DOHH2 (cell line): Measurements from ENCODE around the gene ZBTB8A.

Experiments
- EZH2phosphoT487 ChIP-seq: fragments of 200-600 bp; sonication (generic); IDR thresholded peaks from 2 replicates; pipeline ENCODE4 v1.6.1; 2017; ENCODE audit warnings: borderline replicate concordance, mild to moderate bottlenecking, antibody characterized with exemption, low read length, moderate library complexity, mixed read lengths
- TF ChIP-seq, protein P1 (sequence below): fragments of 200-600 bp; sonication (generic); IDR thresholded peaks from one replicate; pipeline ENCODE4 v1.5.1; 2014; ENCODE audit warnings: antibody characterized with exemption, mild to moderate bottlenecking, low read depth, low read length; ENCODE audit not compliant: poor library complexity, severe bottlenecking

DNA sequence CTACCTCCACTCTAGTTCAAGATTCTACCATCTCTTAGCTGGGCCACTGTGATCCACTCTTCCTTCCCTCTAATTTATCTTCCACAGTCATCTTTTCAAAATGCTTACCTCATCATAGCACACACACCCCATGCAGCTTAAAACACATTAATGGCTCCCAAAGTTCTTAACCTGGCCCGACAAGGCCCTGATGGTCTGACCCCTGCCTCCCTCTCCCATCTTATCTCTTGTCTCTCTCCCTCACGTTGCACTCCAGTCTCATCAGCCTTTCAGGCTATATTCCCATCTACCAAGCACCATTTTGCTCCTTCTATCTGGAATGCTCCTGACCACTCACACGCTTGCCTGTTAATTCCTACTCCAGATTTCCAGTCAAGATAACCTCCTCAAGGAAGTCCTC is 2.5 kb upstream of the ZBTB8A start:
- TF ChIP-seq EZH2phosphoT487, result no peak
- TF ChIP-seq, protein P1, sequence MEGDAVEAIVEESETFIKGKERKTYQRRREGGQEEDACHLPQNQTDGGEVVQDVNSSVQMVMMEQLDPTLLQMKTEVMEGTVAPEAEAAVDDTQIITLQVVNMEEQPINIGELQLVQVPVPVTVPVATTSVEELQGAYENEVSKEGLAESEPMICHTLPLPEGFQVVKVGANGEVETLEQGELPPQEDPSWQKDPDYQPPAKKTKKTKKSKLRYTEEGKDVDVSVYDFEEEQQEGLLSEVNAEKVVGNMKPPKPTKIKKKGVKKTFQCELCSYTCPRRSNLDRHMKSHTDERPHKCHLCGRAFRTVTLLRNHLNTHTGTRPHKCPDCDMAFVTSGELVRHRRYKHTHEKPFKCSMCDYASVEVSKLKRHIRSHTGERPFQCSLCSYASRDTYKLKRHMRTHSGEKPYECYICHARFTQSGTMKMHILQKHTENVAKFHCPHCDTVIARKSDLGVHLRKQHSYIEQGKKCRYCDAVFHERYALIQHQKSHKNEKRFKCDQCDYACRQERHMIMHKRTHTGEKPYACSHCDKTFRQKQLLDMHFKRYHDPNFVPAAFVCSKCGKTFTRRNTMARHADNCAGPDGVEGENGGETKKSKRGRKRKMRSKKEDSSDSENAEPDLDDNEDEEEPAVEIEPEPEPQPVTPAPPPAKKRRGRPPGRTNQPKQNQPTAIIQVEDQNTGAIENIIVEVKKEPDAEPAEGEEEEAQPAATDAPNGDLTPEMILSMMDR, result no peak
